Measurements from ENCODE around the gene DMD.
"Not testable (repeated sequence)": the region's sequence is repeated elsewhere in the genome, so short reads cannot be mapped to it uniquely, and the experiment has no call there.

DMD gene

DNA sequence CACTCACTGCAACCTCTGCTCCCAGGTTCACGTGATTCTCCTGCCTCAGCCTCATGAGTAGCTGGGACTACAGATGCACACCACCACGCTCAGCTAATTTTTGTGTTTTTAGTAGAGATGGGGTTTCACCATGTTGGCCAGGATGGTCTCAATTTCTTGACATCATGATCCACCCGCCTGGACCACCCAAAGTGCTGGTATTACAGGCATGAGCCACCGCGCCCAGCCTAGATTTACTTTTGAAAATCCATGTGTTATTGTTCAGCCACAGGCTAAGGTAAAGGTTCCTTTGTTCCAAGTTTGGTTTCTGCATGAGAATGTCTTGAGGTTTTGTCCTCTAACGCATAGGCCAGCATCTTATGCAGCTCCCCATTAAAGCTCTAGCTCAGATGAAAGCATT, 371.6 kb downstream of the DMD start:
- DNase-seq, result no peak

- DNase-seq, result no peak
Measured at GRCh38 chrX:32825009-32825408, 386.3 kb downstream of the DMD start.

- DNase-seq, result no peak
Measured at GRCh38 chrX:32804034-32804433, 407.3 kb downstream of the DMD start.

DNA sequence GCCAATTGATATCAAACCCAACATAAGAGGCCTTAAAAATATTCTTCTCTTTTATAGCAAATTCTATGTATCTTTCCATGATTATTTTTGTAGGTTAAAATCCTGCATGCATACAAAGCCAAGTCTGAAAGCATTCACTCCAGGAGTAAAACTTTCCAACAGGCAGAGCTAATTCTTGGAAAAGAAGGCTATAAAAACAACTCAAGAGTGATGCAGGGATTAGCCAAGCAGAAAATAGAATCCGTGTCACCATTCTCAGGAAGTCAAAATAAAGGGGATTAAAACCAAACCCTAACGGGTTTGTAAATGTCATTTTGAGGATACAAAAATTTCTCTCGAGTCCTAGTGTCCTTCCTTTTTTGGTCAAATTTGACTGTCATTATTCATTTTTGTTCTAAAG, 412.4 kb downstream of the DMD start:
- no peak for DNase-seq

- DNase-seq, result no peak
Measured at GRCh38 chrX:32788936-32789335, 422.4 kb downstream of the DMD start.

- no peak for DNase-seq
Measured at GRCh38 chrX:32780109-32780508, 431.2 kb downstream of the DMD start.

- DNase-seq, result no peak
Measured at GRCh38 chrX:32778965-32779364, 432.4 kb downstream of the DMD start.

GRCh38 chrX:32774966-32775365, 436.4 kb downstream of the DMD start:
- DNase-seq, result no peak

GRCh38 chrX:32749070-32749469, 462.3 kb downstream of the DMD start:
- no peak for DNase-seq

DNA sequence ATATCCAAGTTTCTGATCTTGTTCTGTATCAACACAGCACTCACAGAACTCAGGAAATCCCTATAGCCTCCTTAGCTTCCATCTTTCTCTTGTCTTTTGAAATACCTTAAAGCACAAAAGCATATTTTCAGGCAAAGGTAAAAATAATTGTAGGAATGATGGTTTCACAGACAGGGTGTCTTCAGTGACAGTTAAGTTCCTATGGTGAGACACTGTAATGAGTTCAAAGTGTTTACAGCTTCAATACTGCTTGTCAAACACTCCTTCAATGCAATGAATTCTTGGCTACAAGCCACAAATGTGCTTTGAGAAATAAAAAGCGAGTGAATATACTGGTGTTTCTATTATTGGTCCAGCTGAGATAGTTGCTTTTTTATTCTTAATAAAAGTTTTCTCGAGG, 466.0 kb downstream of the DMD start:
- no peak for DNase-seq

DNA sequence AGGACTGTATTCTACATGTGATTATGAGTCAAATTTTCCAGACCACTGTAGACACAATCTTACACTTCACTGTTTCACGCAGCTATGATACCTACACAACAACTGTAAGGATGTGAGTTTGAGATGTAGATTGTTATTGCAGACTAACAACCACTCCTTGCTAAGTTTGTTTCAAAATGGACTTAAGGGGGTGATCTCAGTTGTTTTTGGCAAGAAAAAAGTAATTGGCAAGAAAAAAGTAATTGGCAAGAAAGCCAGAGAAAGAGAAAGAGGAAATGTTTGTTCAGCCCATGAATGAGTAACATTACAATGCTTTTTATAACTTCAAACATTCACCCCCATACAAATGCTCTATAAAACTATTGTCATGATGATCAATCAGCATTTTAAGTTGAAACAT, 466.4 kb downstream of the DMD start:
- no peak for DNase-seq

- no peak for DNase-seq
Measured at GRCh38 chrX:32741910-32742309, 469.4 kb downstream of the DMD start.

DNA sequence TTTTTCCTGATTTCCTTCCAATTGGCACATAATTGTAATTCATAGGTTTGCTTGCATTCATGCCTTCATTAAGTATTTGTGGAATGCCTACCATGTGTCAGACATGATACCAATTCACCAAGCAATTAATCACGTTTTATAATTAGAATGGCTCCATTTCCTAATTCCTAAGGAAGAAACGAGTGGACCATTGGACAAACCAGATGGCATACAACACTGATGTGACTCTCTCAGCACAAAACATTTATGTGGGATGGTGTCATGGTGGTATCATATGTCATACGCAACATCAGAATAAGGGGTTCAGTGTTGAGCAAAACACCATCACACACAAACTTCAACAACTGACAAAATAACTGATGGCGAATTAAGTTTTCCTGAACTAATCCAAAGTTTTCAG, 502.8 kb downstream of the DMD start:
- no peak for DNase-seq

DNA sequence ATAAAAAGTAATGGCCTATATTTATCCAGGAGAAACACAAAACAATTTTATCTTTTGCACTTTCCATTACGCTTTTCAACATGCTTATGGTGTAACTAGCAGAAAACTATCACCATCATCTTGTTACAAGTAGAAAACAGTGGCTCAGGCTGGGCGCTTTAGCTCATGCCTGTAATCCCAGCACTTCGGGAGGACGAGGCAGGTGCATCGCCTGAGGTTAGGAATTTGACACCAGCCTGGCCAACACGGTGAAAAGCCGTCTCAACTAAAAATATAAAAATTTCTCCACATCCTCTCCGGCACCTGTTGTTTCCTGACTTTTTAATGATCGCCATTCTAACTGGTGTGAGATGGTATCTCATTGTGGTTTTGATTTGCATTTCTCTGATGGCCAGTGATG, 506.0 kb downstream of the DMD start:
- not testable (repeated sequence) for DNase-seq

DNA sequence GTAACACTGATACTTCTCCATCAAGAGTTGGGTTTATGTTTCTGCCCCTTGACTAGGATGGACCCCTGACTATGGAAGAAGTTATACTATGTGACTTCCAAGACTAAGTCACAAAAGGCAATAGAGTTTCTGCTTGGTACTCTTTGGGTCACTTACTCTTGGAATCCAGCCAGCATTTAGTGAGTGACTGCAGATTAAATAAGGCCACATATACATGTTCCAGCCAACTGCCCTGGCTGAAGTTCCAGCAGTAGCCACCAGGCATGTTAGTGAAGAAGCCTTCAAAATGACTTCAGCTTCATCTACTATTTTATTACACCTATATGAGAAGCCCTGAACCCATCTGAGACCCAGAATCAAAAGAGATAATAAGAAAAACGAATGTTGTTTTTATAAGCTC, 524.0 kb downstream of the DMD start:
- DNase-seq, result no peak

GRCh38 chrX:32678487-32678886, 532.9 kb downstream of the DMD start:
- DNase-seq, result no peak

DNA sequence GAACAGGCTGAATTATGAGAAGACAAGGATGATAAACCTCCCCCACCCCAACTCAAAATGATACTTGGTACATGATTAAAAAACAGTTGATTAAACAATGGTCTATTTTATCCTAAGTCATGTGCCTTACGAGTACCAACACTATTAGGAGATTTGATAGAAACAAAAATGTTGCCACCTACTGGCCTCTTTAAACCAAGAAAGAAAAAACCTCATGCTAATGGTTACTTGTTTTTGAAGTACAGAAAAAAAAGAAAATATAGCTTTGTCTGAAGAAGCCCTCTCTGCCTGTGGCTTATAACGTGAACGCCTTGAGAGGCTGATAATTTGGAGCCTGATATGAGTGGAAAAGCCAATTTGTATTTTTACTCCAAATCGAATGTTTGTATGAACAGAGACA, 538.2 kb downstream of the DMD start:
- no peak for DNase-seq

DNA sequence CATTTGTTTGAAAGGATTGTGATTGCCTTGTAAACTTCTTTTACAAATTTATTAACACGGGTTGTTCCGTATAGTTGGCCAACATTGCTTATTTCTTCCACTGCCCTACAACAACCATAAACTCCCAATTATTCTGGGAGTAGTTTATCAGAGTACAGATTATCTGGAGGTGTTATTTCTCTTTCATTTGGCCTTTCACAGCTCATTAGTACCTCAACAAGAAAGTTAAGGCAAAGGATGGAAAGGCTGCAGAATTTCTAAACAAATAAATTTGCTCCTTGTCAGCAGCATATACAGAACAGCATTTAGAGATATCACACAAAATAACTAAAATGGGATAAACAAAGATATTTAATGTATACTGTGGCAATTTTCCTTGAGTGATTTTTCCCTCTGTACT, 548.8 kb downstream of the DMD start:
- no peak for DNase-seq

DNA sequence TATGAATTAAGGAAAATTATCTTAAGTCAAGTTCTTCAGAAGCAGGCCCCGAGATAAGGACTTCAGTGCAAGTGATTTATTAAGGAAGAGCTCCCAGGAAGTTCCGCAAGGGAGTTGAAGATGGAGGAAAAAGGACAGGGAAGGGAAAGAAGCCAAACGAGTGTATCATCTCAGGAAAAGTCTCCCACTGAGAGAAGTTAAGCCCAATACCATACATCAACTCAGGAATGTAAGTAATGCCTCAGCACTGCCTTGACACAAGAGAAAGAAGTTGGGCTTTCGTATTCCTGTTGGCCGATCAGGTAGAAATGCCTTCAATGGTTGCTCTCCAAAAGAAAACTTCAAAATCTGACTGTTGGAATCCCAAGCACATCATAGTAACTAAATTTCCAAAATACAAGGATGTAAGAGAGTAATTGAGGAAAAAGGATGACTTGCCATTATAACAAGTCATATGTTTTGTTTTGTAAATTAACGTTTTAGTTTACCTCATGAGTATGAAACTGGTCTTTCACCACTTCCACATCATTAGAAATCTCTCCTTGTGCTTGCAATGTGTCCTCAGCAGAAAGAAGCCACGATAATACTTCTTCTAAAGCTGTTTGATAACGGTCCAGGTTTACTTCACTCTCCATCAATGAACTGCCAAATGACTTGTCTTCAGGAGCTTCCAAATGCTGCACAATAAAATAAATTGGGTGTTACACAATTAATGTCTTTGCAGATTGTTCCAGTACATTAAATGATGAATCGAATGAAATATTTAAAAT, 566.7 kb downstream of the DMD start:
- no peak for DNase-seq

- DNase-seq, result no peak
Measured at GRCh38 chrX:32642283-32642682, 569.1 kb downstream of the DMD start.

DNA sequence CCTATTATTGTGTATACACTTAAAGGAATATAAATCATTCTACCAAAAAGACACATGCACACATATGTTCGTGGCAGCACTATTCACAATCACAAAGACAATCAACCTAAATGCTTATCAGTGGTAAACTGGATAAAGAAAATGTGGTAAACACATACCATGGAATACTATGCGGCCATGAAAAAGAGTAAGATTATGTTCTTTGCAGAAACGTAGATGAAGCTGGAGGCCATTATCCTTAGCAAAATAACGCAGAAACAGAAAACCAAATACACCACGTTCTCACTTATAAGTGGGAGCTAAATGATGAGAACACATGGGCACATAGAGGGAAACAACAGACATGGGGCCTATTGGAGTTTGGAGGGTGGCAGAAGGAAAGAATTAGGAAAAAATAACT, 593.2 kb downstream of the DMD start:
- DNase-seq, result no peak

- DNase-seq, result no peak
Measured at GRCh38 chrX:32614707-32615106, 596.6 kb downstream of the DMD start.

GRCh38 chrX:32599156-32599555, 612.2 kb downstream of the DMD start:
- DNase-seq, result no peak

DNA sequence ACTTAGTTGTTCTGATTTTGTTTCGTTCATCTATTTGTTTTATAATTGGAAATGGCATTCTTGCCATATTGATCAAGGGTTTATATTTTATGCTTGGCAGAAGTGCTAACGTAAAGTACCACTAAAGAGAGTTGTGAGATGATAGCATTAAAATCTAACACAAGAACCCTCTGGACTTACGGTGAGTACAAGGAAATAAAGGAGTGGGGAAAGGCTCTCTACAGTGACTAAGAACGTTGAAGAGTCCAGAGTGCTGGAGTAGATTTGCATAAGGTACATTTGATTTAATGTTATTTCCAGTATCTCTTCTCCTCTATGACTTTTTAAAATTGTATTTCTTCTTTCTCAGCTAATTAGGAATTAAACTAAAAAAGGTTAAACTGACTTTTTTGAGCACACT, 612.6 kb downstream of the DMD start:
- no peak for DNase-seq

DNA sequence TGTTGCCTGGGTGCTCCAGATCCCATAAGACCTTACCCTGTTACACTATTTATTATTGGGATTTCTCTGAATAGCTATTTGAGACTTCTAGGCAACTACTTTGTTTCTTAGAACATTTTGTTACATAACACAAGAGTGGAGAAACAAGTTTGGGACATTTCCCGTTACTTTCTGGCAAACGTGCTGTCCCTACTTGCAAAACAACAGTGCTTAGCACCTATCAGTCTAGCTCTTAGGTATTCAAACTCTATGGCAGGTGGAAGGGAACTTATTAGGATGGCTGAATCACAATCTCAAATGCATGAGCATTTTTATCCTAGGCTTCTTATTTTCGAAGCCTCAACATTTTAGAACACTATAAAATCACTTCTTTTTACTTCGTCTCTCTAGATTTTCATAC, 613.6 kb downstream of the DMD start:
- no peak for DNase-seq

- no peak for DNase-seq
Measured at GRCh38 chrX:32592786-32593185, 618.6 kb downstream of the DMD start.
